Esophagus muscularis mucosa (tissue), 4 donors: ENCODE results near the gene MAPK12.

Source experiments
- EP300 ChIP-seq: sonication (generic); formaldehyde crosslinking; IDR thresholded peaks from one replicate; pipeline ENCODE4 v1.6.1; 2017; ENCODE audit warnings: antibody characterized with exemption
- POLR2A ChIP-seq: fragments of 450-650 bp; IDR thresholded peaks from one replicate; pipeline ENCODE4 v1.6.1; 2017; ENCODE audit warnings: antibody characterized with exemption, moderate library complexity, mild to moderate bottlenecking, low read depth
- POLR2AphosphoS5 ChIP-seq, 2 donors: sonication (generic); formaldehyde crosslinking; IDR thresholded peaks; one replicate each; pipeline ENCODE4 v1.6.1; 2017; ENCODE audit warnings: antibody characterized with exemption in 2 of 2
- TF ChIP-seq, protein P1 (sequence below), 3 experiments: fragments of 200-600 bp in 2 of 3; fragments of 450-650 bp in 1 of 3; sonication (generic) in 2 of 3; IDR thresholded peaks; one replicate each; pipeline ENCODE4 v1.5.1; 2017 to 2019; ENCODE audit warnings: antibody characterized with exemption in 3 of 3, mild to moderate bottlenecking in 2 of 3, moderate library complexity in 1 of 3

DNA sequence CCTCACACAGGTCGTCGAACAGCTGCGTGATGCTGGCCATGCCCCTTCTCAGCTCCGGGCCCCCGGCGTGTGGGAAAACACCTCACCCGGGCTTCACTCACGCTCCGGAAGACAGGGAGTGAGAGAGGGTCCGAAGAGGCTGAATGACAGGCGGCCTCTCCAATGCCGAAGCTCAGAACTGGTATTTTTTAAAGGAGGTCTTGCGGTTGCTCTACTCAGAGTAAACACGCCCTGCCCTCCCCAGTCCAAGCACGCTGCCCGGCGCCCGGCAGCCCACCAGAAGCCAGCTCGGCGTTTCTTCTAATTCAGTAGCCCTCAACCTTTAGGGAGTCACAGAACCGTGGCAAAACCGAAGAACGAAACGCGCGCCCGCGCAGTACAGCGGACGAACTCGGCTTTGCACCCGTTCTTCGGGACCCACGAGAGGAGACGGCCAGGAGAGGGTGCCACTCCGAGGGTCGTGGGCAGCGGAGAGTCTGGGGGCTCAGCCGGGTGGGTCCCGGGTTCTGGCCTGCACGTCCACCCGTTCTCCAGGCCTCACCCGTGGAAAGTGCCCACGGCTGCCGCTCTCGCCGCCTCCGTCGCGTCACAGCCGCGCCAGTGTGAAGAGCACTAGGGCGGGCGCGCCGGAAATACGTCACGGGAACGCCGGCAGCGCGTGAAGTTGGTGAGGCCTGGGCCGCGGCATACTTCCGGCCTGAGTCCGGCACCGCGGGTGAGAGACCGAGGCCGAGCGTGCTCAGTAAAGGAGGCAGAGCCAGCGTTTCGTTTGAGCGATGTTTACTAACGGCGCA, 16.9 kb downstream of the MAPK12 start, which contains the start of gene TUBGCP6:
- peak; percentile 44 for TF ChIP-seq POLR2A
- TF ChIP-seq, protein P1, sequence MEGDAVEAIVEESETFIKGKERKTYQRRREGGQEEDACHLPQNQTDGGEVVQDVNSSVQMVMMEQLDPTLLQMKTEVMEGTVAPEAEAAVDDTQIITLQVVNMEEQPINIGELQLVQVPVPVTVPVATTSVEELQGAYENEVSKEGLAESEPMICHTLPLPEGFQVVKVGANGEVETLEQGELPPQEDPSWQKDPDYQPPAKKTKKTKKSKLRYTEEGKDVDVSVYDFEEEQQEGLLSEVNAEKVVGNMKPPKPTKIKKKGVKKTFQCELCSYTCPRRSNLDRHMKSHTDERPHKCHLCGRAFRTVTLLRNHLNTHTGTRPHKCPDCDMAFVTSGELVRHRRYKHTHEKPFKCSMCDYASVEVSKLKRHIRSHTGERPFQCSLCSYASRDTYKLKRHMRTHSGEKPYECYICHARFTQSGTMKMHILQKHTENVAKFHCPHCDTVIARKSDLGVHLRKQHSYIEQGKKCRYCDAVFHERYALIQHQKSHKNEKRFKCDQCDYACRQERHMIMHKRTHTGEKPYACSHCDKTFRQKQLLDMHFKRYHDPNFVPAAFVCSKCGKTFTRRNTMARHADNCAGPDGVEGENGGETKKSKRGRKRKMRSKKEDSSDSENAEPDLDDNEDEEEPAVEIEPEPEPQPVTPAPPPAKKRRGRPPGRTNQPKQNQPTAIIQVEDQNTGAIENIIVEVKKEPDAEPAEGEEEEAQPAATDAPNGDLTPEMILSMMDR (IDR thresholded peaks at IDR 0.05): peak in 2 of 3 experiments; percentile 33 to 49
- peak; percentile 98 to 99 for TF ChIP-seq POLR2AphosphoS5 (IDR thresholded peaks at IDR 0.05)
- TF ChIP-seq EP300: no peak
